Effector CD8-positive, alpha-beta T cell (primary cell): ENCODE data around the gene HSCB.
A peak's percentile ranks its signal among the peaks of the same experiment; 100 is the strongest.
"Not testable (repeated sequence)": the region's sequence is repeated elsewhere in the genome, so short reads cannot be mapped to it uniquely, and the experiment has no call there.

Source experiments
- DNase-seq: peaks from one replicate; lab custom pipeline; 2025; lab: John Stamatoyannopoulos, UW

HSCB gene

DNA sequence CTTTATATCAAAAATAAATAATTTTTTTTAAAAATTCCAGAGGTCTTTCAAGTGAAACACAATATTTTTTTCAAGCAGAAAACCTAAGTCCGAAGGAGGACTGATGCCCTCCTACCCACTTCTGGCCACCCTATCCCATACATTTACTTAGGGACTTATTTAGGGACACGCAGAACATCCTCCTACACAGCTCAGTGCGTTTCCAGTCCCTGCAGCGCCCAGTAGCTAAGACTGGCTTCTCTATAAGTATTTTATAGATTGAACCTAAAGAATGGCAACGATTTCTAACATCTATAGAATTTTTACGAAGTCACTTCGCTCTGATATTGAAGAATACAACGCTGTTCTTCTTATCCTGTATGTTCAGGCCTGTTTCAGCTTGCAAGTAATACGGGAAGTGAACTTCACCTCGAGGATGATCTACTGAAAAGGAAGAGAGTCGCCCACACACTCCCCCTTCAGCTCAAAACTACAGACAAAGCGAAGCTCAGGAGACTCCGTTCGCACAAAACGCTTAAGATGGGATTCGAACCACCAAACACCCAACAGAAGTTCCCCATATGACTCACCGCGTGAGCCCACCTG lies 547 bp upstream of the HSCB start:
- no peak for DNase-seq

DNA sequence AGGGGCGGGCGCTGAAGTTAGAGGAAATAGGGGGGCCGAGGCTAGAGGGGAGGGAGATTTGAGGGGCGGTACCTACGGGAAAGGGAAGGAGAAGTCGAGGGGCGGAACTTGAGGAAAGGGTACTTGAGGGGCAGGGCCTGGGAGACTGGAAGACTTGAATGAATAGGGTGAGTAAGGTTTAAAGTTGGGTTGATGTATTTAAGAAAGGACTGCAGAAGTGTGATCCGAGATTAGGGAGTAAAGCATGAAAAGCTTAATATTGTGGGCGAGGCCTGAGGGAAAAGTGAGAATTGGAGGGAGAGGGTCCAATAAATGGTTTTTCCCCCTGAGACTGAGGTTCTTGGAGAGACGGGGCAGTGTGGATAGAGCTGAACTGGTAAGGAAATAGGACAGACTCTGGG lies 723 bp downstream of the HSCB start:
- no peak for DNase-seq

DNA sequence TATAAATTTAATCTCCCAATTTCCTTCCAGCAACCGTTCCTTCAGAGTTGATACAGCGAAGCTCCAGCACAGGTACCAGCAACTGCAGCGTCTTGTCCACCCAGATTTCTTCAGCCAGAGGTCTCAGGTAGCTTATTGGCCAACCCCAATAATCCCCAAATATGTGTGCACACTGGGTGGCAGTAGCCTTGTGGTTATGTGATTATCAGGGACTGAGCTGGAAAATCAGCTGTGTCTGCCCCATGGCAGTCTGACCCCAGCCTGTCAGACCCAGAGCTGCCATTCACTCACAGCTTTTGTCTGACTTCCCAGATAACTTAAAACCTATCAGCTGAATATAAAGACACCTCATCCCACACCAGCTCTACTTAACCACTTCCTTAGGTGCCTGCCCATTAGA lies 2.0 kb downstream of the HSCB start:
- no peak for DNase-seq

DNA sequence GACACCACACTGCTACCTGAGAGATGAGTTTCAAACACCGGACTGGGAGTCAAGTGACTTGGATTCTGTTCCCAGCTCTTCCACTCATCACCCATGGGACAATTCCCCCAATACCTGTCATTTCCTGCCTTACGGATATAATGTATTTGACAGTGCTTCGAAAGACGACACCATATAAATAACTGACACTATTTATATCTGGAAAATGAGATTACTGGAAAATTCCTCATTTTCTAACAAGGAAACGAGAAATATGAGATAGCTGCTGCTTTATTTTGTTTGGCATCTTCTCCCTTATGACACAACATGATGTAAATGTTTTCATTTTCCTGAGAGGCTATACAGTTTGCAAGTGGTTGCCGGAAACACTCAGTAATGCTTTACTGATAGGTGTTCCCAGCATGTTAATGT lies 8.6 kb downstream of the HSCB start:
- no peak for DNase-seq

DNA sequence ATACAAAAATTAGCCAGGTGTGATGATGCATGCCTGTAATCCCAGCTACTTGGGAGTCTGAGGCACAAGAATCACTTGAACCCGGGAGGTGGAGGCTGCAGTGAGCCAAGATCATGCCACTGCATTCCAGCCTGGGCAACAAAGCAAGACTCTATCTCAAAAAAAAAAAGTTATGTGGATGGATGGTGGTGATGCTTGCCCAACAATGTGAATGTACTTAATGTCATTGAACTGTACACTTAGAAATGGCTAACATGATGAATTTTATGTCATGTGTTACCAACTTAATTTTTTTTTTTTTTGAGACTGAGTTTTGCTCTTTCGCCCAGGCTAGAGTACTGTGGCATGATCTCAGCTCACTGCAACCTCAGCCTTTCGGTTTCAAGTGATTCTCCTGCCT lies 12.7 kb downstream of the HSCB start:
- not testable (repeated sequence) for DNase-seq

DNA sequence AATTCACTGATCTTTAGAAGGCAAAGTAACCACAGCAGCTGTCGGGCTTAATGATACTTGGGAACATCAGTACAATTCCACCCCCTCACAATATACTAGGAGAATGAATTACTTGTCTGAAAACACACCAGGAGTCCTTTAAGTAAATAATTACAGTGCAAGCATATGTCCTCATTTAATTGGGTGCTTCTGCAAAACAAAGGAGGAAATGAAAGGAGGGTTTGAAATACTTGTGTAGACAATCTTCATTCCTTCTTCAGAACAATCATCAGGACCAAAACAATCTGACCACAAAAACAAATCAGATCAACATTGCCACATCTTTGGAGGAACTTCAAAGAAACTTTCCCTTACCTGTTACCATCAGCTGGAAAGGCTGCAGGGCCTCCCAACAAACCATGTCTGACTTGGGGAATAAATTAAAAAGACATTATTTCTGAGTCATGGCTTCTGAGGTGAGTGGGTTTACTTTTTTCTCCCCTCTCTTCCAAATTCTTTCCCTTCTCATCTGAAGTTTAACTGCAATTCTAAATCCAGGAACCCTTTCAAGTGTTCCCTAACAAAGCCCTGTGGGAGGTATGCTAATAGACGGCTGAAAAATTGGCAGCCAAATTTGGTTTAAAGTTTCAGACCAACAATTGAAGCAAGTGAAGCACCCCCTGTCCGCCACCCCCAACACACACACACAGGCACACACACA lies 18.2 kb downstream of the HSCB start:
- no peak for DNase-seq

DNA sequence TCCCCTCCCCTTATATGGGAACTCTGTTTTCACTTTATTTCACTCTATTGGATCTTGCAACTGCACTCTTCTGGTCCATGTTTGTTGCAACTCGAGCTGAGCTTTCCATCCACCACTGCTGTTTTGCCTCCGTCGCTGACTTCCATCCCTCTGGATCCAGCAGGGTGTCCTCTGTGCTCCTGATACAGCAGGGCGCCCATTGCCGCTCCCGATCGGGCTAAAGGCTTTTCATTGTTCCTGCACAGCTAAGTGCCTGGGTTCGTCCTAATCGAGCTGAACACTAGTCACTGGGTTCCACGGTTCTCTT lies 19.6 kb downstream of the HSCB start:
- no peak for DNase-seq

DNA sequence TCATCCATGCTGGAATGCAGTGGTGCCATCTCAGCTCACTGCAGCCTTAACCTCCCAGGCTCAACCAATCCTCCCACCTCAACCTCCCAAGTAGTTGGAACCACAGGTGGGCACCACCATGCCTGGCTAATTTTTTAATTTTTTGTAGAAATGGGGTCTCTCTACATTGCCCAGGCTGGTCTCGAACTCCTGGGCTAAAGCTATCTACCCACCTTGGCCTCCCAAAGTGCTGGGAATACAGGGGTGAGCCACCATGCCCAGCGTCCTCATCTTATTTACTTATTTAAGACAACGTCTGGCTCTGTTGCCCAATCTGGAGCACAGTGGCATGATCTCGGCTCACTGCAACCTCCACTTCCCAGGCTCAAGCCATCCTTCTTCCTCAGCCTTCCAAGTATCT lies 20.2 kb downstream of the HSCB start:
- DNase-seq: not testable (repeated sequence)

DNA sequence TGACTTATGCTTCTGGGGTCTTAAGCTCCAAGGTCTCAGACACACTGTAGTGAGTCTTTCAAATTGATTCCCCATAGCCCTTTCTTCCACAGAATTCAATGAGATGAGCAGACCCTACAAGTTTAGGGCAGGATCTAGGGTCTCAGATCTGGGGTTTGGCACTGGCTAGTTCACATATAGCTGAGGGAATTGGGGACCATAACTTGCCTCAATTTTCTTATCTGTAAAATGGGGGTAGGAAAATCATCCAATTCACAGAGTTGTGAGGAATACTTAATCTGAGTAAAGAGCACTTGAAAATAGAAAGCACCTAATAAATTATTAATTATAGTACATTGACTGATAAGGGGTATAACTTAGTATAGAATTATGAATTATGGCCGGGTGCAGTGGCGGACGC lies 24.8 kb downstream of the HSCB start:
- no peak for DNase-seq

DNA sequence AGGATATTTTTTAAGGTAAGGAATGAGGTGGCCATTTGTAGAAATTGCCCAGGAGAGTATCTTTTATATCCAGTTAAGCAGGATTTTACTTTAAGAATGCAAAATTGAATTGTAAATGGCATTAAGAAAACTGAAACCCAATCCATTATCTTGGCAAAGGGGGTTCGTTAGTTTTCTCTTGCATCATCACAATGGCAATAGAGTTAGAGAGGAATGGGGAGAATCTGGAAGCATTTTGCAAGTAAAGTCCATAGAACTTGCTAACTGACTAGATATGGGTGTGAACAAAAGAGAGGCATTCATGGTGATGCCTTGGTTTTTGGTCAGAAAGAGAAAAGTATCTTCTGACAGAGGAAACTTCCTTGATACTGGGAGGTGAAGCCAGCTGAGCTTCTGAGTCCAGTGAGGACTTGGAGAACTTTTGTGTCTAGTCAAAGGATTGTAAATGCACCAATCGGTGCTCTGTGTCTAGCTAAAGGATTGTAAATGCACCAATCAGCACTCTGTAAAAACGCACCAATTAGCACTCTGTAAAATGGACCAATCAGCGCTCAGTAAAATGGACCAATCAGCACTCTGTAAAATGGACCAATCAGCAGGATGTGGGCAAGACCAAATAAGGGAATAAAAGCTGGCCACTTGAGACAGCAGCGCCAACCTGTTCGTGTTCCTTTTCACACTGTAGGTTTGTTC lies 27.0 kb downstream of the HSCB start:
- no peak for DNase-seq

DNA sequence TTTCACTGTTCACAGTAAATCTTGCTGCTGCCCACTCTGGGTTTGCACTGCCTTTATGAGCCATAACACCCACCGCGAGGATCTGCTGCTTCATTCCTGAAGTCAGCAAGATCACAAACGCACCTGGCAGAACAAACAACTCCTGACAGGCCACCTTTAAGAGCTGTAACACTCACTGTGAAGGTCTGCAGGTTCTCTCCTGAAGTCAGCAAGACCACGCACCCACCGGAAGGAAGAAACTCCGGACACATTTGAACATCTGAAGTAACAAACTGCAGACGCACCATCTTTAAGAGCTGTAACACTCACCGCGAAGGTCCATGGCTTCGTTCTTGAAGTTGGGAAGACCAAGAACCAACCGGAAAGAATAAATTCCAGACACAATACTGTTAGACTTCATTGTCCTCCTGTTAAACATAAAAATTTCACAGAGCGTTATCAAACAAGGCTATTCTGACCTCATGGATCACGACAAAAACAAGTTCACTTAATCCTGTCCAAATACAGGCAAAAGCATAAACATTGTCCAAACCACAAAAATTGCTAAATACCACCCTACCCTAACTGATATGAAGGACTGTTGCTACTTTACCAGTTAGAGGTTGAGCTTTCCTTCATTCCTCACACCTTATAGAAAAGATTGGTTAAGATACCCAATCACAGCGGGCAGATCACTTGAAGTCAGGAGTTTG lies 27.7 kb downstream of the HSCB start:
- no peak for DNase-seq

DNA sequence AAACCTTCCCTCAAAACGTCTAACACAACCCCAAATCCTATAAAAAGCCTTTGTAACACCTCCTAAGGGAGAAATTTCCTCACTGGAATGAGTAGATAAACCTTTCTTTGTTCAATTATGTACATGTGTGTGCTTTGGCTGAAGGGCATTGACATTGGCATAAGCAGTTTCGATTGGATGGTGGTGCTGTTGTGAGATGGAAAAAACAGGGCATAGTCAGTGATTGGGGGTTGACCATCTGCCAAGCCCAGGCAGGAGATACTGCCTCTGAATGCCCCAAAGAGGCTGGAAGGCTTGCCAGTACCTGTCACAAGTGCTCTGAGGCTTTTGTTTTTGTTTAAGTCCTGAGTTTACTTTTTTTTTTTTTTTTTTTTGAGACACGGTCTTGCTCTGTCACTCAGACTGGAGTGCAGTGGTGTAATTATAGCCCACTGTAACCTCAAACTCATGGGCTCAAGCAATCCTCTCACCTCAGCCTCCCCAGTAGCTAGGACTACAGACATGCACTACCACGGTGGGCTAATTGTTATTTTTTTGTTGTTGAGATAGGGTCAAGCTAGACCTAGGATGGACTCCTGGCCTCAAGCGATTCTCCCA lies 29.5 kb downstream of the HSCB start:
- no peak for DNase-seq

DNA sequence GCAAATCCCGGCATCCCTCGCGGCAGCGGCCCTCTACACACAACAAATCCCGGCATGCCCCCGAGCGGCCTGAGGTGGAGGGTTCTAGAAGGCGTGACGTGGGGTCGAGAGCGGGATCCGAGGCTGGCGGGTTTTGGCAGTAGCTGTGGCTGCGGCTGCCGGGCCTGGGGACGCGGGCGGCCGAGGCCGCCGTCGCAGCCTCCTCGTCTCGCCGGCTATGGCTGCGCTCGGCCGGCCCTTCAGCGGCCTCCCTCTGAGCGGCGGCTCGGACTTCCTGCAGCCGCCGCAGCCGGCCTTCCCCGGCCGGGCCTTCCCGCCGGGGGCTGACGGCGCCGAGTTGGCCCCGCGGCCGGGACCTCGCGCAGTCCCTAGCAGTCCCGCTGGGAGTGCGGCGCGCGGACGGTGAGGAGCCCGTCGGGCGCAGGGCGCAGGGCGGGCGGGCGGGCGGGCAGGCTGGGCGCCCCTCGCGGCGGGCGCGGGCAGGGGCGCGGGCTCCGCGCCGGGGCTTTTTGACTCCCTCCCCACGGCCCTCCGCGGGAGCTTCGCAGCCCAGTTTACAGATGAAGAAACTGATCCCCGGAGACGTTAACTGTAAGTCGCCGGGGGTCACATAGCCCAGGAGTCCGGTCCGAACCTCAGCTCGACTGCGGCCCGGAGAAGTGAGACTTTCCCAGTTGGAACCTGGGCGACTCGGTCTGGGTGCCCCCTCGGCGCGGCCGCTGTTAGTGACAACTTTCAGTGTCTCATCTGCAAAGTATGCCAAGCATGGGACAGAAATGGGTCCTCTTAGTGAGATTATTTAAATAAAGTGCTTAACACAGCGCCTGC lies 31.0 kb downstream of the HSCB start, which contains the start of gene CCDC117:
TSS of gene CCDC117 (plus strand) at position 63 of the 828 bp plus-strand sequence. CDS start at position 218, 155 bp downstream.
- DNase-seq: peak; percentile 89

DNA sequence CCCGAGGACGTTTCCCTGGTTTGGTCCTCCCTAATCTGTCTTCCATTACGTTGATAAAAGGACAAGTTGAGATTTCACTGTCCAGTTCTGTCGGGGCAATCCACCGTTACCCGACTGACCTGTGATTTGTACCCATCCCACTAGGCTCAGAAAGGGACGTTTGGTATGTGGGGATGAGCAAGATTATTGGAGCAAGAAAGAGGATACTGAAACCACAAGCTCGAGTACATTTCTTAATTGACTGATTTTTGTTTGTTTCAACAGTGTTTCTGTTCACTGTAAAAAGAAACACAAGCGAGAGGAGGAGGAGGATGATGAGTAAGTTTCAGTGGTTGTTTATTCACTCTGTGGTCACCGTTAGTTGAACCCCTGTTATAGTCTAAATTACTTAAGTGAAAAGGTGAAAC lies 31.6 kb downstream of the HSCB start:
- DNase-seq: no peak

DNA sequence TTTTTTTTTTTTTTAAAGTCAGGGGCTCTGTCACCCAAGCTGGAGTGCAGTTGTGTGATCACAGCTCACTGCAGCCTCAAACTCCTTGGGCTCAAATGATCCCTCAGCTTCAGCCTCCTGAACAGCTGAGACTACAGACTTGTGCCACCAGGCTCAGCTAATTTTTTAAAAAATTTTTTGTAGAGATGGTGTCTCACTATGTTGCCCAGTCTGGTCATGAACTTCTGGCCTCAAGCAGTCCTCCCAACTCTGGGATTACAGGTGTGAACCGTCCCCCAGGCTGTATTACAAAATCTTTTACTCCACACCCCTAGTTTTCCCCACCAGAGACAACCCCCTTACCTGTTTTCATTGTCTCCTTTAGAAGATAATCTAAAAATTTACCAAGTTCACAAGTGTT lies 32.5 kb downstream of the HSCB start:
- no peak for DNase-seq

DNA sequence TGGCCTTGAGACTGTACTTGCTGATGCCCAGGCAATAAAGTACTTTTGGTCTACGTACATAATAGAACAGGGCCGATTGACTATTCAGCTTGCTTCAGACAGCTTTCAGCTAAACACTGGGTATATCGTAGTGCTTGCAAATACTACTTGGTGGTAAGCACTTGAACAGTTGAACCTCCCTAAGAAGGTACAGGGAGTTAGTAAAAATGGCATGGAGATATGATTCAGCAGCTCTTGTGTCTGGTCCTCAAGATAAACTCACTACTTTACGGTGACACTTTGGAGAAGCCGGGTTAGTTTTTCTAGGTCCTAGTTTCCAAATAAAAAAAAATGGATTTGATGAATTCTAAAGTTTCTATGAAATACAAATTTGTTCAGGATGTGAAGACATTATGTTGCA lies 38.0 kb downstream of the HSCB start:
- DNase-seq: no peak

DNA sequence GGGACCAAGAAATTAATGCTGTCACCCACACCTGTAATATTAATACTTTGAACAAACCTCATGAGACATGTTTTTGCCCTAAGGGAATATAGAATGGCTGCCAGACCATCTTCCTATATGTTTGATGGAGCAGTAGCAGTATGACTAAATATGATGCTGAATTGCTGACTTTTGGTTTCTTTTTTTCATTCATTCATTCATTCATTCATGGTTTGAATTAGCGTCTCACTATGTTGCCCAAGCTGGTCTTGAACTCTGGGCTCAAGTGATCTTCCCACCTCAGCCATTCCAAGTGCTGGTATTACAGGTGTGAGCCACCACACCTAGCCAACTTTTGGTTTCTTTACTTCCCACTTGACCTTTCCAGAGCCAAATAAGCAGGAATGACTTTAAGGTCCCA lies 38.5 kb downstream of the HSCB start:
- no peak for DNase-seq

DNA sequence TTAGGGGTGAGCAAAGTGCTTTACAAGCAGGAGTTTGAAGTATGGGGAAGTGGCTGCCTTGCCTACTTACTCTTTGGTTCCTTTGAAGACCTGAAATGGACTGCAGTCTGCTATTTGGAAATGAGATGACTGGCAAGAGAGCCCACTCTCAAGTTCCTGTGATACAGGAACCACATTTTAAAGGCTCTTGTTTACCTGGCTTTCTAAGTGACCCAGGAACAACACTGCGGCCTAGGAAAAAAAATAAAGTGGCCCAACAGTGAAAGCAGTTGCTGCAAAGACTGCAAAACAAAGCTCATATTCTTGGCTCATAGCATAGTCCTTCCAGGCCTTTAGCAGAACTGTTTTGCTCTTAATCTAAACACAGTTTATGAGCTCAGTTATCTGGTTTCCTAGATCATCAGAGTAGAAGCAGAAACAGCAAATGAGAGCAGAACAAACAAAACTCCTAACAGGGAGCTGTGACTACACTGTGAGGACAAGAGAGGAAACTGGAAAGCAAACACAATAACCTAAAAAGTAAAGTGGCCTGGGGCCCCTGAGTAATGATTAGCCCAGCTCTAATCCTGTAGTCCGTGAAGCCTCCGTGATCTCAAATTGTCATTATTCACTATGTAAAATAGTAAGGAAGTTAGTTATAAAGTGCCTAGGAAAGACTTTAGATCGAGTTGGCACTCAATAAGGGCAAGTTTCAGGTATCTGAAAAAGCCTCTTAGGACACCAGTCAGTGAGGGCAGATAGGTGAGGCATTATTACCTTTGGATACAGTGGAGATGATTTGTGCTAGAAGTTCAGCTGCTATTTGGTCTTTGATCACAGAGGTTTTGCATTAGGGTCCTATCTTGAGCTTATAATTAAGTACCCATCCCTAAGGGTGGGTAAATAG lies 42.2 kb downstream of the HSCB start:
- DNase-seq: no peak

DNA sequence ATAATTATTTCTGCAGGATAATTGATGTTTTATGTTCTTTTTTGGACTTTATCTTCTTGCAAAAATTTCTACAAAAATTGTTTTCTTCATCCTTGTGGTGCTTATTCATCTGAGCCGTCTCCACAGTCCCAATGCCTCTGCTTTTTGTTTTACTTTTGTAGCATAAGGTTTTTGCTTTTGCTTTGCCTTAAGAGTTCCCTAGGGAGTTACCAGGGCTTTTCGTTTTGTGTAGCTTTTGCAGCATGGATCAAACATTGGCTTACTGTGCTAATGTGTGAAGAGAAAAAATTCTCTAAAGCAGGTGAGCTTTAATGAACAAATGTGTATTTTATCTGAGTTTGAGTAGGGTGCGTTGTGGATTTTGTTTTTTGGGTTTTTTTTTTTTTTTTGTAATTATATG lies 46.8 kb downstream of the HSCB start:
- no peak for DNase-seq

DNA sequence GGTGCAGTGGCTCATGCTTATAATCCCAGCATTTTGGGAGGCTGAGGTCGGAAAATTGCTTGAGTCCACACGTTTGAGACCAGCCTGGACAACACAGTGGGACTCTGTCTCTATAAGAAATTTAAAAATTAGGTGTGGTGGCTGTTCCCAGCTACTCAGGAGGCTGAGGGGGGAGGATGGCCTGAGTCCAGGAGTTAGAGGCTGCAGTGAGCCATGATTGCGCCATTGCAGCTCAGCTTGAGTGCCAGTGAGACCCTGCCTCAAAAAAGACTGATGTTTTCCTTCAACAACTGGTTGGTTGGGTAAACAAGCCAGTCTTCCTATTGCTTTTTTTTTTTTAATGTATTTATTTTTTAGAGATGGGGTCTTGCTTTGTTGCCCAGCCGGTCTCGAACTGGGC lies 49.3 kb downstream of the HSCB start:
- no peak for DNase-seq
